ENCODE measurements around the gene ATP6V1F.

DNA sequence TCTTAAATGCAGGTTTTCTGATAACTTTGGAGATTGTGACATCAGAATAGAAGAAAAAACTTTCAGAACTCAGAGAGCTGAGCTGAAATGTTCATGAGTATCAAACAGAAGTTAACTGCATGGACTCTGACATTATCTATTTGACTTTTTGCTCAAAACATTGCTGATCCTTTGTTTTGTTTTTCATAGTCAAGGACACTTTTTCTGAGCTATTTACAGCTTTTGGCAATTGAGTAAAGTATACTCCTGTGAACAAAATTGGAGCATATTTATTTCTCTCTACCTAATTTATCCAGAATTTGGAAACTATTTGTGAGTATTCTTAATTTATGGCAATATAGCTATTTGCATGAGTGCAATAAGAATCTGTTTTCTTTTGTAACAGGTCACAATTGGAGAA, 36.7 kb downstream of the ATP6V1F start:
- TF ChIP-seq EZH2phosphoT487 (IDR thresholded peaks at IDR 0.05; ENCODE audit: insufficient read depth, low read depth) (no peak), EZH2 (IDR thresholded peaks at IDR 0.05; ENCODE audit: insufficient read depth, poor library complexity, severe bottlenecking) (no peak)

Data from GM23248 (cell line).